Activated T-helper 1 cell treated with anti-CD3 and anti-CD28 coated beads, Interleukin-12 subunit alpha, Interleukin-12 subunit beta, Interleukin-2, Interleukin-4 antibody, amounts not matched to agents 30 ng/mL and 10 ng/mL and 1 ng/mL, durations not matched to agents 14 hours and 24 hours and 36 hours (primary cell): ENCODE data around the gene GRB10. TPM values are rescaled to one million over a fixed set of nuclear protein-coding genes. Genes with fewer than 3 reads are reported as not detected.

Experiments
- DNase-seq: peaks from one replicate; pipeline ENCODE4 v3.0.0; 2021; ENCODE audit warnings: low spot score
- H3K27ac Mint-ChIP-seq: one replicate; pipeline ENCODE4 v1.8.0; 2021; ENCODE audit warnings: mild to moderate bottlenecking, mixed read lengths
- H3K27me3 Mint-ChIP-seq: one replicate; pipeline ENCODE4 v1.8.0; 2022; ENCODE audit warnings: mild to moderate bottlenecking, moderate library complexity, mixed read lengths; ENCODE audit not compliant: insufficient read depth
- H3K36me3 Mint-ChIP-seq: one replicate; pipeline ENCODE4 v1.8.0; 2021; ENCODE audit warnings: low read depth, mixed read lengths
- H3K4me1 Mint-ChIP-seq: one replicate; pipeline ENCODE4 v1.8.0; 2021; ENCODE audit warnings: low read depth, mixed read lengths
- H3K4me3 Mint-ChIP-seq: one replicate; pipeline ENCODE4 v1.8.0; 2021; ENCODE audit warnings: mild to moderate bottlenecking, moderate library complexity, mixed read lengths
- H3K9me3 Mint-ChIP-seq: one replicate; pipeline ENCODE4 v1.8.0; 2021; ENCODE audit warnings: mixed read lengths
- intact Hi-C: fragments of 100-400 bp; cut with micrococcal nuclease; formaldehyde crosslinking; loops from one replicate; pipeline ENCODE4 v1.15.1; 2024
- total RNA-seq: library from RNA; stranded (reverse); gene quantifications from 2 replicates; pipeline ENCODE4 v1.2.3, GENCODE V29; 2022

GRB10 gene
- total RNA-seq, 1 donor from 2014 or later = 2.8 TPM

GRCh38 chr7:50795831-50796230 lies 13.1 kb upstream of the GRB10 start:
- no peak for DNase-seq
- Mint-ChIP-seq H3K4me3 (no peak overlapping the region), H3K27ac (no peak overlapping the region), H3K4me1 (peaks cover 13% of the 10 kb centered on the region), H3K9me3 (no peaks in the 10 kb centered on the region), H3K27me3 (peaks cover 68% of the 10 kb centered on the region), H3K36me3 (no peaks in the 10 kb centered on the region)
- intact Hi-C loops = no loop called here

DNA sequence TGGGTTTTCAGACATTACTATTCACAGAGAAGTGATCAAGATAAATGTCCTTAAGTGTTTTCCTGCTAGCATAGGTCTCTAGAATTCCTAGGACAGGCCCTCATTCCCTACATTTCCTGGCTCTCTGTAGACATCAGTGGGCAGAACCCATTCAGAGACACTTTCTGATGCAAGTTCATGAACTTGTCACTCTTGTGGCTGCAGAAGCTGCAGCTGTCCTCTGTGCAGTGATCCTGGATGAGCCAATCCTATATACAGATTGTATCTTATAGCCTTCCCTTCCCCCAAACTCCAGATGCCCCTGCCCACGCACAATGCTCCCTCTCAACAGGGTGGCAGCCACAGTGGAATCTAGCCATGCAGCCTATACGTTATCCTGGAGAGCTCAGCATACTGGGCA lies 12.6 kb upstream of the GRB10 start:
- Mint-ChIP-seq H3K9me3 (no peaks in the 10 kb centered on the region), H3K4me1 (peaks cover 13% of the 10 kb centered on the region), H3K36me3 (no peaks in the 10 kb centered on the region), H3K27ac (no peak overlapping the region), H3K4me3 (peak overlapping the region; percentile 11), H3K27me3 (peaks cover 68% of the 10 kb centered on the region)
- intact Hi-C loops = no loop called here
- no peak for DNase-seq

DNA sequence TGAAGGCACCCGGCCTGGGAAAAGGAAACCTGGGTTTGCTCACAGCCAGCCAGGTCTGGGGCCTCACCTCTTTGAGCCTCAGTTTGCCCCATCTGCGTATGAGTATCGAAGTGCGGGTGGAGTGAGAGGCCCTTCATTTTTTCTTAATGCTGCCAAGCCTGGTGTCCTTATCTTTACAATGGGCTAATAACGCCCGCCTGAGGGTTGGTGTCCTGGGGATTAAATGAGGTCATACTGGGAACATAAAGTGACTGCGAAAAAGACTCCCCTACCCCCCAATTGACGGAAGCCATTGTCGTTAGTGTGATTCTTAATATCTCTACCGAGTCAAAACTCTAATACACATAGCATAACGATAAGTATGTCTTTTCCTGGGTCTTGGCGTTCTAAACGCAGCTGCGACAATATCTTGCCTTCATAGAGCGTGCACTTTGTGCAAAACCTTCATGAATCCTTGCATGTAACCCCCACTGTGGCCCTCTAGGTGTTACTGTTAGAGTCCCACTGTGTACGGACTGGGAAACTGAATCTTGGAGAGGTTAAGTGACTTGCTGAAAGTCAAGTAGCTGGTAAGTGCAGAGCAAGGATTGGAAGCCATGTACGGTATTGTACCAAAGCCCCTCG lies 11.4 kb upstream of the GRB10 start:
- intact Hi-C loops = loop anchor here (5.0 kb wide), 2 partner anchors 33 to 328 kb away; no protein-coding TSS in a partner anchor
- DNase-seq = no peak
- H3K27me3 Mint-ChIP-seq = peaks cover 74% of the 10 kb centered on the region
- H3K9me3 Mint-ChIP-seq = peaks cover under 1% of the 10 kb centered on the region
- H3K4me1 Mint-ChIP-seq = peaks cover 13% of the 10 kb centered on the region
- H3K27ac Mint-ChIP-seq = no peak overlapping the region
- peak overlapping the region; percentile 67 for H3K4me3 Mint-ChIP-seq
- H3K36me3 Mint-ChIP-seq = no peaks in the 10 kb centered on the region

GRCh38 chr7:50793120-50793946 lies 10.6 kb upstream of the GRB10 start:
- peak; percentile 9 for DNase-seq
- Mint-ChIP-seq H3K4me1 (peaks cover 13% of the 10 kb centered on the region), H3K9me3 (peaks cover 5% of the 10 kb centered on the region), H3K4me3 (peak overlapping the region; percentile 67), H3K27me3 (peaks cover 76% of the 10 kb centered on the region), H3K36me3 (no peaks in the 10 kb centered on the region), H3K27ac (no peak overlapping the region)
- intact Hi-C loops = loop anchor here (5.0 kb wide), 2 partner anchors 34 to 329 kb away; no protein-coding TSS in a partner anchor

DNA sequence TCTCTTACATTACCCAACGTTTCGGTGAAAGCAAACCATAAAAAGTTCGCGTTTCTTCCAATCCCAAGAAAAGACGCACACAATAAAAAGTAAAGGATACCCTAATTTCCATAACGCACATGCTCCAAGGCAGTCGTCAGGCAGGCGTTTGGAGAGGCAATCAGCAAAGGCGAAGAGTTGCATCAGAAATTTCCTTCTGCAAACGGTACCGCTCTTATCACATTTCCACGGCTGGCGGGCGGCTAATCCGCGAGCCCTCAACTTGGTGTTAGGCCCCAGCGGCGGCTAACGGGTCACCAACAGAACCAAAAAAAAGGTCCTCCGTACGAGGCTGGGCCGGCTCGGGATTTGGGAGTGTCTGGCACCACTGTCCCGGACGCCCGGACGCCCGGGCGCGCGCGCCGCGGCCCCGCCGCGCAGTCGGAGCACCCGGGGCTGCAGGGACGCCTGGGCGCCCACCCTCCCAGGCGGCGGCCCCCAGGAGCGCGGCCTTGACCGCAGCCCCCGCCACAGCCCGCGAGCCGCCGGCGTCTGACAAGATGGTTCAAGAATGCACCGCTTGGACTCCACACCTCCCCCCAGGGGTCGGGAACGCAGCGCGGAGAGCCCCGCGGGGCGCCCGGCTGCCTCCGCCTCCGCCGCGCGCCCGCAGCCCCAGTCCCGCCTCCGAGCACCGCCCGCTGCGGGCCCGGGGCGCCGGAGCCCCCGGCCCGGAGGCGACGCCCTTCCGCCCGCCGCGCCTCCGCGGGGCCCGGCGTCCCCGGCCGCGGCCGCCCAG lies 9.8 kb upstream of the GRB10 start:
- Mint-ChIP-seq H3K36me3 (no peaks in the 10 kb centered on the region), H3K4me1 (peaks cover 13% of the 10 kb centered on the region), H3K27ac (peak overlapping the region; percentile 40), H3K27me3 (peaks cover 72% of the 10 kb centered on the region), H3K4me3 (peak overlapping the region; percentile 82), H3K9me3 (peaks cover 7% of the 10 kb centered on the region)
- intact Hi-C loops = loop anchor here (5.0 kb wide), 2 partner anchors 35 to 330 kb away; no protein-coding TSS in a partner anchor
- no peak for DNase-seq

DNA sequence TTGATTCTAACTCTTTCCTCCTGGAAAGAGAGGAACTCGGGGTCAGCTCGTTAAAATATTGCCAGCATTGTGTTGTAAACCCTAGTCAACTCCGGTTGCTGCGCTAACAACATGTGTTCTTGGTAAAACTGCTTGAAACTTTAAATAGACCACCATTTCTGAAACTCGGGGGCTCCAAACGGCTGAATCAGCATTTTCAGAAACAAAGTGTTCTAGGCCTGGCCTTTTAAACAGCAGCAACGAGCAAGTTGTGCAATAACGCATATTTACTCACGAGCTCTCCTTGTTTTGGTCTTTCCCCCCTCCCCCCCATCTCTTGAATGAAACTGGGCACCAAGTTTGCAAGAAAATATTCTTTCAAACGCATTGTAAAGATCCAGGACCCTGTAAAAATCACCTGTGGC lies 9.2 kb upstream of the GRB10 start:
- Mint-ChIP-seq H3K9me3 (peaks cover 9% of the 10 kb centered on the region), H3K27me3 (peaks cover 70% of the 10 kb centered on the region), H3K4me1 (peaks cover 13% of the 10 kb centered on the region), H3K36me3 (peaks cover 1% of the 10 kb centered on the region), H3K4me3 (peak overlapping the region; percentile 82), H3K27ac (peak overlapping the region; percentile 40)
- no peak for DNase-seq
- intact Hi-C loops = loop anchor here (5.0 kb wide), 2 partner anchors 35 to 330 kb away; no protein-coding TSS in a partner anchor

DNA sequence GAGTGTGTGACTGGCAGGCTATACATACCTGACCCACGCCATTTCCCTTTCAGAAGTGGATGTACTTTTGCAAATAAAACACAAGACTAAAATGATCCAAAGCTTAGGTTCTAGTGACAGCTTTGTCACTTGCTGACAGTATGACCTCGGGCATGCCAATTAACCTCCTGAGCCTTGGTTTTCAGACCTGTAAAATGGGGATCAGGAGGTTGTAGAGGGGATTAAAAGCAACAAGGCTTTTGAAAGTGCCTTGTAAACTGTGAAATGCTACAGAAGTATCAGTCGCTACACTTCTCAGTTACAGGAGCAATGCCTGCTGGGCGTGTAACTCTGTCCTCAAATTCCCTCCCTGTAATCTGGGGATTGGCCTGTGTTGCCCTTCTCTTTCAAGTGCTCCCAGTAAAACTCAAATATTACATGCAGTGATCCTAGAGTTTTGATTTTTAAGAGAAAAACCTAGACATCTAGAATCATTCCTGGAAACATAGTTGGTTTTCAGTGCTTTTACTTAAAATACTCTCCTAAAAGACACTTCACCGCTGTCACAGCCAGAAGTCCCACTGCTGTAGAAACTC lies 8.8 kb upstream of the GRB10 start:
- peaks cover 3% of the 10 kb centered on the region for H3K36me3 Mint-ChIP-seq
- peak overlapping the region; percentile 82 for H3K4me3 Mint-ChIP-seq
- no peak overlapping the region for H3K27ac Mint-ChIP-seq
- peaks cover 13% of the 10 kb centered on the region for H3K4me1 Mint-ChIP-seq
- H3K27me3 Mint-ChIP-seq = peaks cover 72% of the 10 kb centered on the region
- peaks cover 11% of the 10 kb centered on the region for H3K9me3 Mint-ChIP-seq
- DNase-seq = no peak
- intact Hi-C loops = loop anchor here (5.0 kb wide), 2 partner anchors 36 to 331 kb away; no protein-coding TSS in a partner anchor

GRCh38 chr7:50790381-50790780 lies 7.7 kb upstream of the GRB10 start:
- Mint-ChIP-seq H3K36me3 (peaks cover 4% of the 10 kb centered on the region), H3K27me3 (peaks cover 71% of the 10 kb centered on the region), H3K9me3 (peaks cover 11% of the 10 kb centered on the region), H3K4me1 (peaks cover 13% of the 10 kb centered on the region), H3K27ac (no peak overlapping the region), H3K4me3 (no peak overlapping the region)
- DNase-seq = no peak
- intact Hi-C loops = loop anchor here (5.0 kb wide), 2 partner anchors 37 to 332 kb away; no protein-coding TSS in a partner anchor

GRCh38 chr7:50788382-50788781 lies 5.7 kb upstream of the GRB10 start:
- no peak overlapping the region for H3K4me3 Mint-ChIP-seq
- peaks cover 11% of the 10 kb centered on the region for H3K9me3 Mint-ChIP-seq
- H3K36me3 Mint-ChIP-seq = peaks cover 4% of the 10 kb centered on the region
- H3K27ac Mint-ChIP-seq = no peak overlapping the region
- intact Hi-C loops = no loop called here
- DNase-seq = no peak
- peaks cover 12% of the 10 kb centered on the region for H3K4me1 Mint-ChIP-seq
- H3K27me3 Mint-ChIP-seq = peaks cover 64% of the 10 kb centered on the region

- Mint-ChIP-seq H3K4me1 (peaks cover 18% of the 10 kb centered on the region), H3K27me3 (peaks cover 69% of the 10 kb centered on the region), H3K27ac (no peak overlapping the region), H3K36me3 (peaks cover 4% of the 10 kb centered on the region), H3K4me3 (no peak overlapping the region), H3K9me3 (peaks cover 11% of the 10 kb centered on the region)
- intact Hi-C loops = no loop called here
- no peak for DNase-seq
Observed at GRCh38 chr7:50787825-50788224, 5.1 kb upstream of the GRB10 start.

DNA sequence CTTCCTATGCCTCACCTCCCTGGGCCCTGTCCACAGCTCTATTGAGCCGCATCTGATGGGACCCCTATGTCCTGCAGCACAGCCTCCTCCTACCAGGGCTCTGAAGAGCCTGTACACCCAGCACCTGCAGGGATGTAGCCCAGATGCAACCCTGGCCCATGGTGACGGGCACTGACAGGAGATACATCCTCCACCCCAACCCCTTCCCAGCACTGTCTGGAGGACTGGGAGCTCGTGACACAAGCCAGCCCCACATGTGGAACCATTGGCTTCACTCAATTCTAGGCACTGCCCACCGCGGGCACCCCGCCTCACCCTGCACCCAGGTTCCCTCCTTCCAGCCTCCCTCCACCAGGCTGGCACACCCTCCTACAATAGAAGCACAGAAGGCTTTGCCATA lies 2.6 kb upstream of the GRB10 start:
- Mint-ChIP-seq H3K4me3 (no peak overlapping the region), H3K9me3 (peaks cover 11% of the 10 kb centered on the region), H3K4me1 (peaks cover 20% of the 10 kb centered on the region), H3K27ac (no peak overlapping the region), H3K27me3 (peaks cover 57% of the 10 kb centered on the region), H3K36me3 (peaks cover 4% of the 10 kb centered on the region)
- intact Hi-C loops = no loop called here
- no peak for DNase-seq

DNA sequence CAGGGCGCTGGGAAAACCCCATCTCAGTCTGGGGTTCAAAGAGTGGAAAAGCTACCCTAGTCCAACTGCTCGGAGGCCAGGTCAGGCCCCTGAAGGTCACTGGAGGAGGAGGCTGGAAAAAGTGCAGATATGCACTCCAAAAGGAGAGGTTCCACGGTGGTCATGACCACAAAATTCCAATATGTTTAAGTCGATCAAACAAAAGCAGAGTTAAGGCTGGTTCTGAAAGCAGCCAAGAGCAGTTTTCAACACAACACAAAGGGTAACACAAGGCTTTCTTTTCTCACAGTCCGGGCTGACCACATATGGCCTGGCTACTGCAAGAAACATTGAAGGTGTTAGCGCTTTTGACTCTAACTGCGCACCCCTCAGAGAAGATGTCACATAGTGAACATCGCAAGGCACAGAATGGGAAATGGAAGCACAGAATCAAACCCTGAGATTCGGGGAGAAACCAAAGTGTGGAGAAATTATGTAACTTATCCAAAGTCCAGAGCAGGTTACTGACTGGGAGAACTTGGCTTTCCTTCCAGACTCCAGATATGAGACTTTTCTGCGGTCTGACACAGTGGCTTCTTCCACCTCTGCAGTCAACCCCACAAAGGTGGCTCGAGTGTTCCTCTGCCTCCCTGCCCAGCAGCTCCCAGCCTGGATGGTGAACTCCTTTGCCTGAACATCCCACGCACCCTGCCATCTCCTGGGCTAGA lies 1.3 kb upstream of the GRB10 start:
- H3K4me1 Mint-ChIP-seq = peaks cover 20% of the 10 kb centered on the region
- H3K9me3 Mint-ChIP-seq = peaks cover 9% of the 10 kb centered on the region
- peaks cover 4% of the 10 kb centered on the region for H3K36me3 Mint-ChIP-seq
- no peak overlapping the region for H3K27ac Mint-ChIP-seq
- peaks cover 51% of the 10 kb centered on the region for H3K27me3 Mint-ChIP-seq
- no peak for DNase-seq
- H3K4me3 Mint-ChIP-seq = no peak overlapping the region
- intact Hi-C loops = no loop called here
